ENCODE measurements around the gene FAM210A. TPM values are rescaled to one million over a fixed set of nuclear protein-coding genes. Genes with fewer than 3 reads are reported as not detected.

Gene FAM210A
- total RNA-seq, 1 experiment from 2014 or later, result 52.7 TPM

DNA sequence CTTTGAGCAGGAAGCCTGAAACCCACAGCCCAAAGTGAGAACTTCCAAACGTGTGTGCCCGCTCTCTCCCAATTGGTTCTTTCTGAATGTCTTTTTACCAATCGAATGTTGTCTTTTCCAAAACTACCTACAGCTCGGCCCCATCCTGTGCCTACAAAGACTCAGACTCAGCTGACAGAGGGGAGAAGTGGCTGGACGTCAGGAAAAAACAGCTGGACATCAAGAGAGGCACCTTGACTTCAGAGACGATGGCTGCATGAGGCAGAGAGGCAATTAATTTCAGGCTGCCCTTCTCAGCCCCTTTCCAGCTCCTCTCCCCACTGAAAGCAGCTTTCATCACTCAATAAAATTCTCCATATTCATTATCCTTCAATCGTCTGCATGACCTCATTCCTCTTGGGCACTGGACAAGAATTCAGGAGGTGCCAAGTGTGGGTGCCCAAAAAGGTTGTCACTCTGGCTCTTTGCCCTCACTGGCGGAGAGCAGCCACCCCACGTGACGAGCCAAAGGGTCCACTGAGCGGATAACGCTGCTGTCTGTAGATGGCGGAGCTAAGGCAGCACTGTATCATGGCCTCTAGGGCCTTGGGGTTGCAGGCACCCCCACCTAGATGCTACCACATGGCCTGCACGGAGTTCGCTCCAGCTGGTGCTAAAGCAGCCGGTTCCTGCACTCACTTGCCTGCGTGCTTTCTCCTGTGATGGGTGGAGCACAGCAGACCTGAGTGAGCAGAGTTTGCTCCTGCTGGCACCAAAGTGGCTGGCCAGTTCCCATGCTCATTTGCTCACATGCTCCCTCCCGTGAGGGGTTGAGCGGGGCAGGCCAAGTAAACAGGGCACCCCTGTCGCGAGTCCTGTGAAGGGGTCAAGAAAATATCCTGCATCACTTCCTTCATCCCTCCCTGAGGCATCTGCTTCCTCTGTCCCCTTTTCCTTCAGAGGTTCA is 37.9 kb downstream of the FAM210A start:
- Histone ChIP-seq H3F3A (ENCODE audit: low read length, unreplicated experiment) (no peaks in the 10 kb centered on the region), H3K4me2 (ENCODE audit: low read length) (no peak overlapping the region), H3K9me2 (replicated peaks; ENCODE audit: low read length) (no peaks in the 10 kb centered on the region), H3K9ac (ENCODE audit: low read length) (no peak overlapping the region), H3K36me3 (ENCODE audit: low read depth, low read length) (0 out of 2 replicates have a peak, but pooled peaks cover 3% of the 10 kb centered on the region), H3K27me3 (ENCODE audit: low read length) (no peaks in the 10 kb centered on the region), H4K20me1 (ENCODE audit: low read length) (0 out of 2 replicates have a peak, but pooled peaks cover 17% of the 10 kb centered on the region), H2AFZ (ENCODE audit: low read length) (no peak overlapping the region), H3K79me2 (ENCODE audit: low read length) (peaks cover 81% of the 10 kb centered on the region), H3K4me1 (ENCODE audit: insufficient read depth, low read length) (no peaks in the 10 kb centered on the region), H3K4me3 (ENCODE audit: low read length) (no peak overlapping the region), H3K9me3 (ENCODE audit: low read length) (no peaks in the 10 kb centered on the region), H3K27ac (ENCODE audit: low read length) (no peak overlapping the region)
- no peak for ATAC-seq
- POLR2A ChIA-PET (ENCODE audit: unreplicated experiment), result no interaction called here
- no TSS peak for BruUV-seq (replicated peaks)
- CTCF ChIA-PET, result no interaction called here
- intact Hi-C loops (cut with micrococcal nuclease), result no loop called here
- no peak for DNase-seq
- TF ChIP-seq, protein P1, sequence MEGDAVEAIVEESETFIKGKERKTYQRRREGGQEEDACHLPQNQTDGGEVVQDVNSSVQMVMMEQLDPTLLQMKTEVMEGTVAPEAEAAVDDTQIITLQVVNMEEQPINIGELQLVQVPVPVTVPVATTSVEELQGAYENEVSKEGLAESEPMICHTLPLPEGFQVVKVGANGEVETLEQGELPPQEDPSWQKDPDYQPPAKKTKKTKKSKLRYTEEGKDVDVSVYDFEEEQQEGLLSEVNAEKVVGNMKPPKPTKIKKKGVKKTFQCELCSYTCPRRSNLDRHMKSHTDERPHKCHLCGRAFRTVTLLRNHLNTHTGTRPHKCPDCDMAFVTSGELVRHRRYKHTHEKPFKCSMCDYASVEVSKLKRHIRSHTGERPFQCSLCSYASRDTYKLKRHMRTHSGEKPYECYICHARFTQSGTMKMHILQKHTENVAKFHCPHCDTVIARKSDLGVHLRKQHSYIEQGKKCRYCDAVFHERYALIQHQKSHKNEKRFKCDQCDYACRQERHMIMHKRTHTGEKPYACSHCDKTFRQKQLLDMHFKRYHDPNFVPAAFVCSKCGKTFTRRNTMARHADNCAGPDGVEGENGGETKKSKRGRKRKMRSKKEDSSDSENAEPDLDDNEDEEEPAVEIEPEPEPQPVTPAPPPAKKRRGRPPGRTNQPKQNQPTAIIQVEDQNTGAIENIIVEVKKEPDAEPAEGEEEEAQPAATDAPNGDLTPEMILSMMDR (conservative IDR thresholded peaks at IDR 0.05; ENCODE audit: low read depth, low read length), result no peak
- TF ChIP-seq EZH2 (IDR thresholded peaks at IDR 0.05; ENCODE audit: low read length, unreplicated experiment), result no peak
- no peak for TF ChIP-seq EZH2phosphoT487 (IDR thresholded peaks at IDR 0.05; ENCODE audit: borderline replicate concordance, low read length)

DNA sequence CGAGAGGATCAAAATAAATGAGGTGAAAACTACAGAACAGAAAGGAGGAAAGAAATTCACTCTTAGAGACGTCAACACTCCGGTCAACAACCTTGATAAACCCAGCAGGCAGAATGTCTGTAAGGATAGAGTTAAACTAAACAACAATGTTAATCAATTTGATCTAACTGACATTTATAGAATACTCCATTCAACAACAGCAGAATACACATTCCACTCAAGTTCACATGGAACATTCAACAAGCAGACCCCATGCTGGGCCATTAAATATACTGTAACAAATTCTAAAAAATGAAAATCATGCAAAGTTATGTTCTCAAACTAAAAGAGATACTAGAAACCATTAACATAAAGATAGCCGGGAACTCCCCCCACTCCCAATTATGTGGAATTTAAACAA is 41.8 kb downstream of the FAM210A start:
- no peak for DNase-seq
- Histone ChIP-seq H4K20me1 (ENCODE audit: low read length) (0 out of 2 replicates have a peak, but pooled peaks cover 21% of the 10 kb centered on the region), H3F3A (ENCODE audit: low read length, unreplicated experiment) (no peaks in the 10 kb centered on the region), H2AFZ (ENCODE audit: low read length) (no peak overlapping the region), H3K27me3 (ENCODE audit: low read length) (no peaks in the 10 kb centered on the region), H3K9me3 (ENCODE audit: low read length) (no peaks in the 10 kb centered on the region), H3K4me2 (ENCODE audit: low read length) (no peak overlapping the region), H3K4me3 (ENCODE audit: low read length) (no peak overlapping the region), H3K9me2 (replicated peaks; ENCODE audit: low read length) (no peaks in the 10 kb centered on the region), H3K27ac (ENCODE audit: low read length) (no peak overlapping the region), H3K9ac (ENCODE audit: low read length) (no peak overlapping the region), H3K36me3 (ENCODE audit: low read depth, low read length) (peaks cover 27% of the 10 kb centered on the region), H3K79me2 (ENCODE audit: low read length) (peaks cover 95% of the 10 kb centered on the region), H3K4me1 (ENCODE audit: insufficient read depth, low read length) (no peaks in the 10 kb centered on the region)
- no peak for ATAC-seq
- POLR2A ChIA-PET (ENCODE audit: unreplicated experiment), result no interaction called here
- no TSS peak for BruUV-seq (replicated peaks)
- intact Hi-C loops (cut with micrococcal nuclease), result no loop called here
- TF ChIP-seq, protein P1 (conservative IDR thresholded peaks at IDR 0.05; ENCODE audit: low read depth, low read length), result no peak
- TF ChIP-seq EZH2 (IDR thresholded peaks at IDR 0.05; ENCODE audit: low read length, unreplicated experiment) (no peak), EZH2phosphoT487 (IDR thresholded peaks at IDR 0.05; ENCODE audit: borderline replicate concordance, low read length) (no peak)
- CTCF ChIA-PET, result no interaction called here

DNA sequence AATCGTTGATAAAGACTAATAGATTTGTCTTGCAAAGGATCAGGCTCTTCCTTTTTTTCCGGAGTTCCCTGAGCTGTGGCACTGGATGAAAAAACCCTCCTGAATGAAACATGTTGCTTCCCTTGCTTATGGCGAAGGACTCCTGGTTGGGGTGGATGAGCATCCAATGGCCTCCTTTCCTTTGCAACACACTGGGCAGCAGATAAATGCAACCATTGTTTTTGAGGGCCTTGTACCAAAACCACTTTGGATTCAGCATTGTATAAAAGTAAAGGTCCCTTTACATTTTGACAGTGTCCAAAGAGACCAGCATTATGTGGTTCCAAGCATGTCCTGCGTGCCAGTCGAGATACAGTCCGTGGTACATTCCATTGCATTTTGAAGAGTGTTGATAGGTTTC is 44.7 kb downstream of the FAM210A start:
- H3F3A ChIP-seq (ENCODE audit: low read length, unreplicated experiment), result no peaks in the 10 kb centered on the region
- no peaks in the 10 kb centered on the region for H3K9me2 ChIP-seq (replicated peaks; ENCODE audit: low read length)
- H3K79me2 ChIP-seq (ENCODE audit: low read length), result peaks cover 83% of the 10 kb centered on the region
- 0 out of 2 replicates have a peak, but pooled peaks cover 7% of the 10 kb centered on the region for H3K9me3 ChIP-seq (ENCODE audit: low read length)
- H3K4me3 ChIP-seq (ENCODE audit: low read length), result no peak overlapping the region
- ChIA-PET POLR2A (ENCODE audit: unreplicated experiment) (no interaction called here), CTCF (no interaction called here)
- no peak overlapping the region for H3K4me2 ChIP-seq (ENCODE audit: low read length)
- DNase-seq (no peak), ATAC-seq (no peak)
- peaks cover 45% of the 10 kb centered on the region for H3K36me3 ChIP-seq (ENCODE audit: low read depth, low read length)
- H3K4me1 ChIP-seq (ENCODE audit: insufficient read depth, low read length), result no peaks in the 10 kb centered on the region
- TF ChIP-seq EZH2phosphoT487 (IDR thresholded peaks at IDR 0.05; ENCODE audit: borderline replicate concordance, low read length), result no peak
- TF ChIP-seq, protein P1 (conservative IDR thresholded peaks at IDR 0.05; ENCODE audit: low read depth, low read length), result no peak
- no peak for TF ChIP-seq EZH2 (IDR thresholded peaks at IDR 0.05; ENCODE audit: low read length, unreplicated experiment)
- no peak overlapping the region for H2AFZ ChIP-seq (ENCODE audit: low read length)
- H3K27me3 ChIP-seq (ENCODE audit: low read length), result no peaks in the 10 kb centered on the region
- no peak overlapping the region for H3K27ac ChIP-seq (ENCODE audit: low read length)
- BruUV-seq (replicated peaks), result no TSS peak
- intact Hi-C loops (cut with micrococcal nuclease), result no loop called here
- H3K9ac ChIP-seq (ENCODE audit: low read length), result no peak overlapping the region
- H4K20me1 ChIP-seq (ENCODE audit: low read length), result peaks cover 26% of the 10 kb centered on the region; the same call in 1 of the 2 replicates
